Measurements from ENCODE around the gene GIMAP8.

GIMAP8 gene

DNA sequence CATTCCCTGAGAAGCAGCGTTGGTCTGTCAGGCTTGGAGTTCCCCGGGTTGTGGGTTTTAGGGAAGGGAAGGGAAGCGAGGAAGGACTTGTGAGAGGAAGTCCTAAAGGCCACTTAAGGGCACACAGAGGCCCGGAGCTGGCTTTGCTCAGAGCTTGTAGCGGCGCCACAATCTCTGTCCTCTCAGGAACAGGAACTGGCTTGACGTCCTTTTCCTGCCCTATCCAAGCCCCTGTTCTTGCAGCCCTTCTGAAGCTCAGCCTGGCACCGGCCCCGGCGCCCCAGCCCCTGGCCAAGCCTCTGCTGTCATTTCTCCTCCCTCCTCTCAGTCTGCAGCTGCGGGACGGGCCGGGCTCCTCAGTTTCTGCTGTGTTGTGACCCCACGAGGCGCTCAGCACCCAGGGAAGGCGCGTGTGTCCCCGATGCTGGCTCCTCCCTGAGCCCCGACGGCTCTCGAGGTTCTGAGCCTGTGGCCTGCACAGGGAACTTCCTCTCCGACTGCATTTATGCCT lies at the start of gene GIMAP8:
GIMAP8 (plus strand) TSS at position 140 of the 511 bp plus-strand sequence. CDS start 16,069 bp downstream, outside the sequence.
- H3K4me1 ChIP-seq (ENCODE audit: insufficient read depth, low read length): no peaks in the 10 kb centered on the region
- H3K9me3 ChIP-seq (ENCODE audit: control insufficient read depth, insufficient read depth, low read length): no peaks in the 10 kb centered on the region
- H3K36me3 ChIP-seq (ENCODE audit: insufficient read depth, low read length): no peaks in the 10 kb centered on the region
- no peak within 1 kb of the TSS for H3K9ac ChIP-seq (ENCODE audit: low read depth, low read length)

- H3K4me1 ChIP-seq (ENCODE audit: insufficient read depth, low read length): peaks cover 54% of the 10 kb centered on the region
- no peak overlapping the region; the same call in 1 of the 2 replicates for H3K9ac ChIP-seq (ENCODE audit: low read depth, low read length)
These were observed 49.5 kb upstream of the GIMAP8 start for GRCh38 chr7:150400788-150401423.

GRCh38 chr7:150401424-150401790 lies 49.0 kb upstream of the GIMAP8 start:
- H3K4me1 ChIP-seq (ENCODE audit: insufficient read depth, low read length): peaks cover 56% of the 10 kb centered on the region
- H3K9ac ChIP-seq (ENCODE audit: low read depth, low read length): no peak overlapping the region; the same call in 1 of the 2 replicates

More at GRCh38 chr7:150400788-150401423, 49.5 kb upstream of the GIMAP8 start:
- no peaks in the 10 kb centered on the region for H3K9me3 ChIP-seq (ENCODE audit: control insufficient read depth, insufficient read depth, low read length)
- H3K36me3 ChIP-seq (ENCODE audit: insufficient read depth, low read length): no peaks in the 10 kb centered on the region

GRCh38 chr7:150401861-150402631 lies 48.4 kb upstream of the GIMAP8 start:
- Histone ChIP-seq H3K9ac (ENCODE audit: low read depth, low read length) (peak overlapping the region; percentile 37; the same call in 1 of the 2 replicates), H3K9me3 (ENCODE audit: control insufficient read depth, insufficient read depth, low read length) (no peaks in the 10 kb centered on the region), H3K36me3 (ENCODE audit: insufficient read depth, low read length) (no peaks in the 10 kb centered on the region), H3K4me1 (ENCODE audit: insufficient read depth, low read length) (peaks cover 62% of the 10 kb centered on the region)

More at GRCh38 chr7:150401424-150401790, 49.0 kb upstream of the GIMAP8 start:
- Histone ChIP-seq H3K9me3 (ENCODE audit: control insufficient read depth, insufficient read depth, low read length) (no peaks in the 10 kb centered on the region), H3K36me3 (ENCODE audit: insufficient read depth, low read length) (no peaks in the 10 kb centered on the region)

DNA sequence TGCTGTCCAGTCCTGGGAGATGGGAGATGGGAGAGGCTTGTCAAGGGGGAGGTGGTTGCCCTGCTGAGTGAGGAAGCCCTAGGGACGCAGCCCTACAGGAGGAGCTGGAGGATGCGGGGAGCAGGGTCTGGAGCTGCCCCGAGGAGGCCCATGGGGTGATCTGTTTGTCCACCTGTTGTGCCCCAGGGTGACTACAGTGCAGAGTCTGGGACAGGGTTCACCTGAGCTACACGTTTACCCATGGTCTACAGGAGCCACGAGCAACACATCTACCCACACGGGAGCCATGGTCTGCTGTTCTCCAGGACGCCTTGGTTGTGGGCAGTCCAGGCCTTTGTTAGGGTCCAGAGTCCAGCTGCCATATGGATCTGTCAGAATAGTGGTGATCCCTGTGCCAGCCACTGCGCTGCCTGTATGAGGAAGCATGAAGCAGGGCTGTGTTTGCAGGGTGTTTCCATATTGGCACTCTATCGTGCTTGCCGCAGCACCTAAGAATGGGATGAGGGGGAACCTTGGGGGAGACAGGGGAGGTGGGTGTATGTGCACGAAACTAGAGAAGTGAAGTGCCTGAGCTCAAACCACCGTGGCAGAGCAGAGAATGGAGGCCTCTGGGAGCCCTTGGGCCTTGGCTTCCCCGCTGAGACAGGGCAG lies 47.6 kb upstream of the GIMAP8 start:
- Histone ChIP-seq H3K4me1 (ENCODE audit: insufficient read depth, low read length) (peaks cover 64% of the 10 kb centered on the region), H3K9me3 (ENCODE audit: control insufficient read depth, insufficient read depth, low read length) (no peaks in the 10 kb centered on the region), H3K36me3 (ENCODE audit: insufficient read depth, low read length) (no peaks in the 10 kb centered on the region), H3K9ac (ENCODE audit: low read depth, low read length) (peak overlapping the region; percentile 37; the same call in 1 of the 2 replicates)

- Histone ChIP-seq H3K9me3 (ENCODE audit: control insufficient read depth, insufficient read depth, low read length) (no peaks in the 10 kb centered on the region), H3K36me3 (ENCODE audit: insufficient read depth, low read length) (no peaks in the 10 kb centered on the region), H3K9ac (ENCODE audit: low read depth, low read length) (peak overlapping the region; percentile 69; the same call in 1 of the 2 replicates), H3K4me1 (ENCODE audit: insufficient read depth, low read length) (peaks cover 64% of the 10 kb centered on the region)
These were observed 46.9 kb upstream of the GIMAP8 start for GRCh38 chr7:150403376-150404171.

- no peaks in the 10 kb centered on the region for H3K36me3 ChIP-seq (ENCODE audit: insufficient read depth, low read length)
- peak overlapping the region; percentile 69 for H3K9ac ChIP-seq (ENCODE audit: low read depth, low read length)
- no peaks in the 10 kb centered on the region for H3K9me3 ChIP-seq (ENCODE audit: control insufficient read depth, insufficient read depth, low read length)
- H3K4me1 ChIP-seq (ENCODE audit: insufficient read depth, low read length): peaks cover 57% of the 10 kb centered on the region
These were observed 46.1 kb upstream of the GIMAP8 start for GRCh38 chr7:150404172-150404804.

DNA sequence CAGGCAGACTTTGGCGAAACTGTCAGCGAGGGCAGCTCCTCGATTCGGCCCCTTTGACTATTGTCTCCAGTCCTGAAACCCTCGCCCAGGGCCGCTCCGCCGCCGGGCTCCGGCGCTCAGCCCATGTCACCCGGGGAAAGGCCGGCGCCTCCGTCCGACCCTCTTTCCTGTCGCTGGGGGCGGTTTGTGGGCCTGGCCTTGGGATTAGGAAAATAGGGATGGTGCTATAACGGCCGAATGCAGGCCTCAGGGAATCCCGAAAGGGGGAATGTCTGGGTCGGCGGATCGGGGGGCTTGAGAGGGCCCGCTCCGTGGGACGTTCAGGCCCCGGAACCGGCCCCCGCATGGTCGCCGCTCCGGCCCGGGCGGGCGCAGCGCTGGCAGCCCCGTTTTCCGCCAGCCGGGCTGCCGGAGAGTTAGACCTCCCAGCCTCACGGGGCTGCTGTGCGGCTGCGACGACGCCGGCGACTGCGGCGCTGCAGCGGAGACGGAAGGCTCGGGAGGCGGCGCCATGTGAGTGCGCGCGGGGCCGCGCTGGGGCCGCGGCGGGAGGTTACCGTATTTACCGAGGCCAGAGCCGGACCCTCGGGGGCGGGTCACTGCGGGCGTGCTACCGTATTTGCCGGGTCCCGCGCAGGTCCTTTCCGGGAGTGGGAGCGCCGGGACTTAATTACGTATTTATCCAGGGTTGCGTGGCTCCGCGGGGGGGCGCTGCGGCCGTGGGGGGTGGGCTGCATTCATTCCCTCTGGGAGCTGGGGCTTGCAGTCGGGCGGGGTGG lies 45.4 kb upstream of the GIMAP8 start:
- H3K36me3 ChIP-seq (ENCODE audit: insufficient read depth, low read length): no peaks in the 10 kb centered on the region
- peaks cover 50% of the 10 kb centered on the region for H3K4me1 ChIP-seq (ENCODE audit: insufficient read depth, low read length)
- peak overlapping the region; percentile 69 for H3K9ac ChIP-seq (ENCODE audit: low read depth, low read length)
- no peaks in the 10 kb centered on the region for H3K9me3 ChIP-seq (ENCODE audit: control insufficient read depth, insufficient read depth, low read length)

DNA sequence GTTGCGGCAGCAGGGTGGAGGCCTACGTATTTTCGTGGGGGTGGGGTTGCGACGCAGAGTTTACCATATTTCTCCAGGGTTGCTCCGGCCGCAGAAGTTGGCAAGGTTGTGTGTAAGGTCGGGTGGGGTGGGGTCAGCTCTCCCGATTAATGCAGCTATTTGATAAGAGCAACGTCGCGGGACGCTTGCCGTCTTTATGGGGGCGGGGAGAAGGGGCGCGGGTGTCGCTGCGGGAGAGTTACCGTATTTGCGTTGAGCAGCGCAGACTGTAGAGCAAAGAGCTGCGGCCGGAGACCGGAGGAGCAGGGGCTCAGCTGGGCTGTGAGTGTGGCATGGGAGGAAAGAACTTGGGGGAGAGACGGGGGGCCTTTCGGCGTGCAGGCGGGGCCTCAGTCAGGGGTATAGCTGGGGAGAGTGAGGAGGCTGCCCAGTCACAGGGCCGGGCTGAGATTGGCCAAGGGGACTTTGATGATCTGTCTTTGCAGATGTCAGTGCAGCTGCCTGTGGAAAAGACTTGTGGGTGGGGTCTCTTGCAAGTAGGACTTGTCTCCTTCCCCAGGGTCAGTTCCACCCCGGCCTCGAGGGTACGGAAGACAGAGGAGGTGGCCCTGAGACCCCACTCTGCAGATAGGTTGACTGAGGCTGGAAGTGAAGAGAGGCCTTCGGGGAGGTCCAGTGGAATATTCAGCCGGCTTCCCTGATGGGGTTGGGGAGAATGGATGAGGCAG lies 44.7 kb upstream of the GIMAP8 start:
- Histone ChIP-seq H3K4me1 (ENCODE audit: insufficient read depth, low read length) (peaks cover 42% of the 10 kb centered on the region), H3K9ac (ENCODE audit: low read depth, low read length) (peak overlapping the region; percentile 69), H3K9me3 (ENCODE audit: control insufficient read depth, insufficient read depth, low read length) (no peaks in the 10 kb centered on the region), H3K36me3 (ENCODE audit: insufficient read depth, low read length) (peaks cover 5% of the 10 kb centered on the region; the same call in 1 of the 2 replicates)

- Histone ChIP-seq H3K4me1 (ENCODE audit: insufficient read depth, low read length) (peaks cover 37% of the 10 kb centered on the region), H3K9ac (ENCODE audit: low read depth, low read length) (peak overlapping the region; percentile 69; the same call in 1 of the 2 replicates), H3K36me3 (ENCODE audit: insufficient read depth, low read length) (peaks cover 5% of the 10 kb centered on the region; the same call in 1 of the 2 replicates), H3K9me3 (ENCODE audit: control insufficient read depth, insufficient read depth, low read length) (no peaks in the 10 kb centered on the region)
These were observed 44.2 kb upstream of the GIMAP8 start for GRCh38 chr7:150406312-150406566.

- H3K4me1 ChIP-seq (ENCODE audit: insufficient read depth, low read length): peaks cover 33% of the 10 kb centered on the region
- no peaks in the 10 kb centered on the region for H3K9me3 ChIP-seq (ENCODE audit: control insufficient read depth, insufficient read depth, low read length)
- 0 out of 2 replicates have a peak overlapping the region, but pooled peaks have one; percentile 17 for H3K9ac ChIP-seq (ENCODE audit: low read depth, low read length)
These were observed 43.6 kb upstream of the GIMAP8 start for GRCh38 chr7:150406567-150407421.

More at GRCh38 chr7:150406567-150407421, 43.6 kb upstream of the GIMAP8 start:
- peaks cover 5% of the 10 kb centered on the region; the same call in 1 of the 2 replicates for H3K36me3 ChIP-seq (ENCODE audit: insufficient read depth, low read length)
